GM12878 (cell line): ENCODE results near the gene LEMD1. TPM values are rescaled to one million over a fixed set of nuclear protein-coding genes. Genes with fewer than 3 reads are reported as not detected.

Source experiments
- ATAC-seq: fragments of 200-7000 bp; cut with Tn5 transposase; 3 replicates; pipeline ENCODE4 v1.9.1; 2020; ENCODE audit warnings: mild to moderate bottlenecking, moderate library complexity
- BruUV-seq: library from RNA; stranded (reverse); fragments of 400-500 nt; replicated peaks from 2 replicates; lab custom pipeline; 2021; lab: Mats Ljungman, UMichigan
- CTCF ChIA-PET: fragments of 300-600 bp; sonication (Branson Sonifier 250); formaldehyde crosslinking; extraction: SDS; loops from one replicate; lab custom pipeline; 2021; ENCODE audit warnings: inconsistent platforms; lab: Yijun Ruan, JAX
- POLR2A ChIA-PET: fragments of 350-600 bp; formaldehyde crosslinking; extraction: SDS; loops from one replicate; lab custom pipeline; 2021; ENCODE audit warnings: inconsistent platforms; lab: Charles Lee
- RAD21 ChIA-PET: fragments of 300-600 bp; sonication (Branson Sonifier 250); formaldehyde crosslinking; loops from one replicate; lab custom pipeline; 2023; ENCODE audit warnings: antibody characterized with exemption; ENCODE audit not compliant: unreplicated experiment; lab: Charles Lee
- SMC1A ChIA-PET: fragments of 300-600 bp; sonication (Branson Sonifier 250); formaldehyde crosslinking; loops from one replicate; lab custom pipeline; 2023; ENCODE audit not compliant: unreplicated experiment, uncharacterized antibody; lab: Charles Lee
- DNase-seq: peaks from one replicate; pipeline ENCODE4 v3.0.0-alpha.2; 2011; ENCODE audit warnings: low read depth, low spot score
- FAIRE-seq: peaks from 3 replicates; lab custom pipeline; 2011; peaks lifted over from hg19 to GRCh38; lab: Jason Lieb, UNC
- H2AFZ ChIP-seq: 2 replicates; pipeline ENCODE4 v1.6.0; 2011; ENCODE audit warnings: low read depth, low read length, control low read depth; ENCODE audit not compliant: control insufficient read depth
- H3K27ac ChIP-seq: 2 replicates; pipeline ENCODE4 v1.5.1; 2011; ENCODE audit warnings: control low read depth; ENCODE audit not compliant: control insufficient read depth, insufficient read depth
- H3K27me3 ChIP-seq, 2 experiments: replicated peaks in 1 of 2; 2 replicates each; pipeline versions ENCODE4 v1.6.0 to v1.6.1; 2011; ENCODE audit warnings: low read length in 1 of 2; ENCODE audit not compliant: control insufficient read depth in 2 of 2, insufficient read depth in 2 of 2
- H3K36me3 ChIP-seq, 2 experiments: 2 replicates each; pipeline ENCODE4 v1.5.1; 2011; ENCODE audit warnings: low read length in 1 of 2; ENCODE audit not compliant: control insufficient read depth in 2 of 2, insufficient read depth in 2 of 2
- H3K4me1 ChIP-seq: 2 replicates; pipeline ENCODE4 v1.6.1; 2011; ENCODE audit warnings: mild to moderate bottlenecking, low read length, moderate library complexity, mixed read lengths; ENCODE audit not compliant: control insufficient read depth, insufficient read depth
- H3K4me2 ChIP-seq: 2 replicates; pipeline ENCODE4 v1.6.0; 2011; ENCODE audit warnings: control low read depth; ENCODE audit not compliant: control insufficient read depth, insufficient read depth
- H3K4me3 ChIP-seq: fragments of 200-600 bp; sonication (generic); 2 replicates; pipeline ENCODE4 v1.5.1; 2016
- H3K79me2 ChIP-seq: 2 replicates; pipeline ENCODE4 v1.6.0; 2011; ENCODE audit warnings: low read length; ENCODE audit not compliant: control insufficient read depth, insufficient read depth
- H3K9ac ChIP-seq: 2 replicates; pipeline ENCODE4 v1.8.0; 2011; ENCODE audit warnings: low read length, control low read depth, mixed read lengths; ENCODE audit not compliant: control insufficient read depth, insufficient read depth
- H3K9me3 ChIP-seq: replicated peaks from 3 replicates; pipeline ENCODE4 v1.5.1; 2011; ENCODE audit warnings: mild to moderate bottlenecking, low read length; ENCODE audit not compliant: control insufficient read depth, insufficient read depth
- H4K20me1 ChIP-seq: 2 replicates; pipeline ENCODE4 v1.6.0; 2011; ENCODE audit not compliant: control insufficient read depth, insufficient read depth
- BMI1 ChIP-seq: fragments of 450-650 bp; IDR thresholded peaks from 2 replicates; pipeline ENCODE4 v1.6.1; 2016; ENCODE audit warnings: mild to moderate bottlenecking, moderate library complexity, borderline replicate concordance
- SP1 ChIP-seq: IDR thresholded peaks from one replicate; pipeline ENCODE4 v1.6.1; 2011; ENCODE audit warnings: low read depth, low read length
- TAF1 ChIP-seq: IDR thresholded peaks from 2 replicates; pipeline ENCODE4 v1.6.1; 2011; ENCODE audit warnings: mild to moderate bottlenecking, low read depth, low read length, borderline replicate concordance
- YY1 ChIP-seq: IDR thresholded peaks from 2 replicates; pipeline ENCODE4 v1.6.1; 2011; ENCODE audit warnings: low read depth, mild to moderate bottlenecking, low read length
- ZBTB40 ChIP-seq: fragments of 450-650 bp; IDR thresholded peaks from 2 replicates; pipeline ENCODE4 v1.6.1; 2016; ENCODE audit warnings: mild to moderate bottlenecking, moderate library complexity, borderline replicate concordance
- WGBS: methylation state at CpG from one replicate; pipeline ENCODE4 v1.1.6; 2016; ENCODE audit warnings: low lambda C conversion rate; ENCODE audit not compliant: insufficient replicate concordance, insufficient coverage; ENCODE audit errors: missing lambda C conversion rate; 5-methylcytosine and 5-hydroxymethylcytosine counted together
- in situ Hi-C: fragments of 300-500 bp; cut with MboI; formaldehyde crosslinking; loops from 9 replicates; pipeline ENCODE4 v1.14.3; 2018; ENCODE audit warnings: mixed read lengths
- intact Hi-C: fragments of 100-400 bp; cut with micrococcal nuclease; formaldehyde crosslinking; loops from one replicate; pipeline ENCODE4 v1.14.2; 2022; ENCODE audit not compliant: unreplicated experiment
- polyA plus RNA-seq, 11 experiments: library from polyadenylated mRNA; depleted of rRNA in 4 of 11; unstranded in 6 of 11; stranded (reverse) in 5 of 11; fragments of >200 nt; fragmentation: Nextera tagmentation in 4 of 11; fragmentation: Illumina TruSeq in 1 of 11; extraction: Ambion mirVana in 4 of 11; extraction: Trizol in 1 of 11; gene quantifications; 1 replicate in 1 of 11; 2 replicates in 10 of 11; pipeline versions ENCODE4 v1.2.1 to v1.2.3, GENCODE V29; 2011 to 2016; ENCODE audit warnings: inconsistent platforms in 2 of 11, missing spikeins in 2 of 11, low read depth in 1 of 11
- total RNA-seq, 4 experiments: library from RNA; depleted of rRNA in 3 of 4; stranded (reverse); fragments of >200 nt in 3 of 4; fragmentation: Illumina TruSeq in 1 of 4; extraction: Trizol in 1 of 4; gene quantifications; 2 replicates each; pipeline versions ENCODE4 v1.2.1 to v1.2.3, GENCODE V29; 2013 to 2021

The LEMD1 gene
- total and polyA plus RNA-seq, 10 of the 15 experiments (the other 5 are each of a cell fraction or from before 2014, with no cell fraction given): 0.19 to 1.2 (median 0.26) TPM; not detected in 7

GRCh38 chr1:205395616-205396015 is 26.2 kb downstream of the LEMD1 start:
- no peaks in the 10 kb centered on the region for H3K9me3 ChIP-seq
- ATAC-seq: no peak
- POLR2A ChIA-PET: interaction anchor here (1.3 kb wide), 1 partner anchor 90 kb away, joined by 7 read pairs; no protein-coding TSS in a partner anchor
- H3K9ac ChIP-seq: no peak overlapping the region
- FAIRE-seq: no peak
- RAD21 ChIA-PET: interaction anchor here (0.6 to 7.1 kb wide), 11 partner anchors 34 to 584 kb away, joined by 3 to 214 read pairs (median 4); no protein-coding TSS in a partner anchor
- no peak for TF ChIP-seq ZBTB40
- no peak for TF ChIP-seq YY1
- TF ChIP-seq BMI1: no peak
- TF ChIP-seq TAF1: no peak
- TF ChIP-seq SP1: no peak
- DNase-seq: no peak
- H3K4me2 ChIP-seq: no peak overlapping the region
- CTCF ChIA-PET: interaction anchor here (0.7 to 7.1 kb wide), 22 partner anchors 11 to 166 kb away, joined by 3 to 420 read pairs (median 8); partner anchors contain the start of gene LEMD1
- H2AFZ ChIP-seq: no peak overlapping the region
- H3K4me3 ChIP-seq: no peak overlapping the region
- no peaks in the 10 kb centered on the region for H4K20me1 ChIP-seq
- BruUV-seq: no TSS peak
- H3K4me1 ChIP-seq: no peaks in the 10 kb centered on the region
- no peak overlapping the region for H3K27ac ChIP-seq
- H3K27me3 ChIP-seq: no peaks in the 10 kb centered on the region
- in situ Hi-C loops (loop anchor here (5.0 kb wide), 2 partner anchors 92 to 127 kb away; no protein-coding TSS in a partner anchor), intact Hi-C loops (no loop called here)
- H3K36me3 ChIP-seq: no peaks in the 10 kb centered on the region
- H3K79me2 ChIP-seq: no peaks in the 10 kb centered on the region
- 30% methylated on average over 3 of the region's 3 CpGs for WGBS
- SMC1A ChIA-PET: interaction anchor here (1.2 to 5.8 kb wide), 14 partner anchors 9 to 193 kb away, joined by 3 to 244 read pairs (median 11); partner anchors contain the start of gene CDK18
